ENCODE data around the gene MBD5.

The MBD5 gene

GRCh38 chr2:148300544-148300943, 279.7 kb downstream of the MBD5 start:
- no peak overlapping the region for H3K4me3 ChIP-seq (replicated peaks; ENCODE audit: low read depth, low read length)
- DNase-seq (ENCODE audit: low read depth) = peak; percentile 26
- TF ChIP-seq CTCF (IDR thresholded peaks at IDR 0.05; ENCODE audit: low read length, missing control alignments) = no peak

- no peak for TF ChIP-seq CTCF (IDR thresholded peaks at IDR 0.05; ENCODE audit: low read length, missing control alignments)
- no peak overlapping the region for H3K4me3 ChIP-seq (replicated peaks; ENCODE audit: low read depth, low read length)
- no peak for DNase-seq (ENCODE audit: low read depth)
These were observed 280.5 kb downstream of the MBD5 start for GRCh38 chr2:148301362-148301761.

DNA sequence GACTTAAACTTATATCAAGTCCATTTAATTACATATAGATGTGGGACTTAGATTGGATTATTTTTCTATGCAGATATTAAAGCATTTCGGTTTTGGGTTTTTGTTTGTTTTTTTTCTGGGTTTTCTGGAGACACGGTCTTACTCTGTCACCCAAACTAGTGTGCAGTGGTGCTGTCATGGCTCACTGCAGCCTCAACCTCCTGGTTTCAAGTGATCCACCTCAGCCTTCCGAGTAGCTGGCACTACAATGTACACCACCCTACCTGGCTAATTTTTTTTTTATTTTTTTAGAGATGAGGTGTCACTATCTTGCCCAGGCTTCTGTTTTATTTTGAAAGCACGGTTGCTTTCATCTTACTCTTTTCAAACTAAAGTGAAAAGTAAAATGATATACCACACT, 281.6 kb downstream of the MBD5 start:
- TF ChIP-seq CTCF (IDR thresholded peaks at IDR 0.05; ENCODE audit: low read length, missing control alignments) = no peak
- DNase-seq (ENCODE audit: low read depth) = no peak
- H3K4me3 ChIP-seq (replicated peaks; ENCODE audit: low read depth, low read length) = no peak overlapping the region

GRCh38 chr2:148303161-148303560, 282.3 kb downstream of the MBD5 start:
- TF ChIP-seq CTCF (IDR thresholded peaks at IDR 0.05; ENCODE audit: low read length, missing control alignments) = no peak
- no peak for DNase-seq (ENCODE audit: low read depth)
- H3K4me3 ChIP-seq (replicated peaks; ENCODE audit: low read depth, low read length) = no peak overlapping the region

DNA sequence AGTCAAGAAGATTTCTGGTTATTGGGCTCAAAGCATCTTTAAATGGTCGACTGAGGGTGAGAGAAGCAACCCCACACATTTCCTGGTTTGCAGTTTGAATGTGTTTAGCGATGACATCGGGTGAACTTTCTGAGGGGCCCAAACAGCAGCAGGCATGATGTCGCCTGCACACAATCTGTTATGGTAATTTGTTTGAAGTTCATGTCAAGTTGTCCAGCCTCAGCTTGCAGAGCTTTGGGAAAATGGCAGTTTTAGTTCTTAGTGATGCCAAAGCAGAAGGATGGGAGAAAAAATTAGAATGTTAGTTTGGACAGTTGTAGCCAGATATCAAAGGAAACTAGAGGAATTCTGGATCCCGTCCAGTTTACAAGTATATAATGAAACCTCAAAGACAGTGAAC, 284.6 kb downstream of the MBD5 start:
- TF ChIP-seq CTCF (IDR thresholded peaks at IDR 0.05; ENCODE audit: low read length, missing control alignments) = no peak
- no peak overlapping the region for H3K4me3 ChIP-seq (replicated peaks; ENCODE audit: low read depth, low read length)
- no peak for DNase-seq (ENCODE audit: low read depth)

DNA sequence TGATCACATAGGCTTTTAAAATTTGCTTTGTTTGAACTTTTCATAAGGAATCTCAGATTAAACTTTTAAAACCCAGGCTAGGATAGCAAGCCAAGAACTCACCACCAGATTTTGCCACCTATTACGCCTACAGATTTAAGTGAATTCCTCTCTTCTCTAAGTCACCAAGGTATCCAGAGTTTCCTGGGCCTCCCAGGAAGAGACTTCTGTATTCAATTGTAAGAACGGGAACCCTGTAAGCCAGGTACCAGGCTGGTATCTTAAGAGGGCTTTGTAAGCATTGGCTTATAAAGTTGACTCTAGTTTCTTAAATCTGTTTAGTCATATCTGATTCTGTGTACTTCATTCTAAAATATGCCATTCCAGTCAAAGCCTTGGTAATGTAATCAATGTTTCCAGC, 285.1 kb downstream of the MBD5 start:
- TF ChIP-seq CTCF (IDR thresholded peaks at IDR 0.05; ENCODE audit: low read length, missing control alignments) = no peak
- DNase-seq (ENCODE audit: low read depth) = no peak
- H3K4me3 ChIP-seq (replicated peaks; ENCODE audit: low read depth, low read length) = no peak overlapping the region

DNA sequence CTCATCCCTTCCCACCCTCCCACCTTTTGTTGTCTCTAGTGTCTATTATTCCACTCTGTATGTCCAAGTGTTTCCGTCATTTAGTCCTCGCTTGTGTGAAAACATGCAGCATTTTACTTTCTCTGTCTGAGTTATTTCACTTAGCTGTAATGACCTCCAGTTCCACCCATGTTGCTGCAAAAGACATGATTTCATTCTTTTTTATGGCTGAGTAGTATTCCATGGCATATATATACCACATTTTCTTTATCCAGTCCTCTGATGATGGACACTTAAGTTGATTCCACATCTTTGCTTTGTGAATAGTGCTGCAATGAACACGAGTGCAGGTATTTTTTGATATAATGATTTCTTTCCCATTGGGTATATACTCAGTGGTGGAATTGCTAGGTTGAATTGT, 296.7 kb downstream of the MBD5 start:
- TF ChIP-seq CTCF (IDR thresholded peaks at IDR 0.05; ENCODE audit: low read length, missing control alignments) = no peak
- DNase-seq (ENCODE audit: low read depth) = no peak
- H3K4me3 ChIP-seq (replicated peaks; ENCODE audit: low read depth, low read length) = no peak overlapping the region
